Chondrocyte (in vitro differentiated cells): ENCODE results near the gene CTPS1. TPM values are rescaled to one million over a fixed set of nuclear protein-coding genes. Genes with fewer than 3 reads are reported as not detected.

ENCODE experiments used
- DNase-seq: peaks from one replicate; pipeline ENCODE4 v3.0.0; 2021; ENCODE audit warnings: mixed read lengths, low spot score
- H3K27ac Mint-ChIP-seq: one replicate; pipeline ENCODE4 v1.8.0; 2021; ENCODE audit warnings: mild to moderate bottlenecking, moderate library complexity, mixed read lengths; ENCODE audit not compliant: unreplicated experiment
- H3K27me3 Mint-ChIP-seq: 2 replicates; pipeline ENCODE4 v1.8.0; 2021; ENCODE audit warnings: low read depth, mixed read lengths
- H3K36me3 Mint-ChIP-seq: 2 replicates; pipeline ENCODE4 v1.8.0; 2021; ENCODE audit warnings: low read depth, mixed read lengths
- H3K4me1 Mint-ChIP-seq: 2 replicates; pipeline ENCODE4 v1.8.0; 2021; ENCODE audit warnings: low read depth, mild to moderate bottlenecking, mixed read lengths
- H3K4me3 Mint-ChIP-seq: one replicate; pipeline ENCODE4 v1.8.0; 2021; ENCODE audit warnings: mild to moderate bottlenecking, moderate library complexity, mixed read lengths; ENCODE audit not compliant: unreplicated experiment
- H3K9me3 Mint-ChIP-seq: 2 replicates; pipeline ENCODE4 v1.8.0; 2021; ENCODE audit warnings: low read depth, mixed read lengths
- total RNA-seq: library from RNA; stranded (reverse); gene quantifications from 3 replicates; pipeline ENCODE4 v1.2.1, GENCODE V29; 2021
- TF ChIP-seq, protein P1 (sequence below): fragments of 200-600 bp; sonication (generic); IDR thresholded peaks from 2 replicates; pipeline ENCODE4 v1.5.0; 2021; ENCODE audit warnings: antibody characterized with exemption, mild to moderate bottlenecking, moderate library complexity

The CTPS1 gene
- total RNA-seq, 1 donor from 2014 or later = 84.5 TPM

GRCh38 chr1:41018018-41018410 lies 38.5 kb downstream of the CTPS1 start:
- no peaks in the 10 kb centered on the region for H3K9me3 Mint-ChIP-seq
- peaks cover 24% of the 10 kb centered on the region for H3K36me3 Mint-ChIP-seq
- TF ChIP-seq, protein P1, sequence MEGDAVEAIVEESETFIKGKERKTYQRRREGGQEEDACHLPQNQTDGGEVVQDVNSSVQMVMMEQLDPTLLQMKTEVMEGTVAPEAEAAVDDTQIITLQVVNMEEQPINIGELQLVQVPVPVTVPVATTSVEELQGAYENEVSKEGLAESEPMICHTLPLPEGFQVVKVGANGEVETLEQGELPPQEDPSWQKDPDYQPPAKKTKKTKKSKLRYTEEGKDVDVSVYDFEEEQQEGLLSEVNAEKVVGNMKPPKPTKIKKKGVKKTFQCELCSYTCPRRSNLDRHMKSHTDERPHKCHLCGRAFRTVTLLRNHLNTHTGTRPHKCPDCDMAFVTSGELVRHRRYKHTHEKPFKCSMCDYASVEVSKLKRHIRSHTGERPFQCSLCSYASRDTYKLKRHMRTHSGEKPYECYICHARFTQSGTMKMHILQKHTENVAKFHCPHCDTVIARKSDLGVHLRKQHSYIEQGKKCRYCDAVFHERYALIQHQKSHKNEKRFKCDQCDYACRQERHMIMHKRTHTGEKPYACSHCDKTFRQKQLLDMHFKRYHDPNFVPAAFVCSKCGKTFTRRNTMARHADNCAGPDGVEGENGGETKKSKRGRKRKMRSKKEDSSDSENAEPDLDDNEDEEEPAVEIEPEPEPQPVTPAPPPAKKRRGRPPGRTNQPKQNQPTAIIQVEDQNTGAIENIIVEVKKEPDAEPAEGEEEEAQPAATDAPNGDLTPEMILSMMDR = no peak
- H3K27ac Mint-ChIP-seq = no peak overlapping the region
- H3K4me3 Mint-ChIP-seq = no peak overlapping the region
- no peaks in the 10 kb centered on the region for H3K27me3 Mint-ChIP-seq
- no peaks in the 10 kb centered on the region for H3K4me1 Mint-ChIP-seq
- no peak for DNase-seq

DNA sequence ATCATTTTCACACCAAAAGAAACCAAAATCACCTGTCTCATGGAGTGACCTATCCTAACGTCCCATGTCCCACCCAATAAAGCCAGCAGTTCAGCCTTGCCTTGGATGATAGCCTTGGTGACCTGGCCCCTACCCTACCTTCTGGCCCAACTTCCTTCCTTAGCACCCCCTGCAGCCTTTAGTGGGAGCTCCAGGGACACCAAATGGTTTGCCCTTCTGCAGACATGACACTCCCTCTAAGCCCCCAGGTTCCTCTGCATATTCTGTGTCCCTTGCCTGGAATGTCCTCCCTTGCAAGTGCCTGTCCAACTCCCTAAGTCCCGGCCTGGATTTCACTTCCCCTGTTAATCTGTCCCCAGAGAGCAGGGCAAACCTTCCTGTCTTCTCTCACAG lies 39.9 kb downstream of the CTPS1 start:
- TF ChIP-seq, protein P1 = no peak
- H3K27ac Mint-ChIP-seq = no peak overlapping the region
- H3K4me1 Mint-ChIP-seq = peaks cover 2% of the 10 kb centered on the region
- peaks cover 21% of the 10 kb centered on the region for H3K36me3 Mint-ChIP-seq
- no peak overlapping the region for H3K4me3 Mint-ChIP-seq
- no peak for DNase-seq
- no peaks in the 10 kb centered on the region for H3K27me3 Mint-ChIP-seq
- no peaks in the 10 kb centered on the region for H3K9me3 Mint-ChIP-seq

DNA sequence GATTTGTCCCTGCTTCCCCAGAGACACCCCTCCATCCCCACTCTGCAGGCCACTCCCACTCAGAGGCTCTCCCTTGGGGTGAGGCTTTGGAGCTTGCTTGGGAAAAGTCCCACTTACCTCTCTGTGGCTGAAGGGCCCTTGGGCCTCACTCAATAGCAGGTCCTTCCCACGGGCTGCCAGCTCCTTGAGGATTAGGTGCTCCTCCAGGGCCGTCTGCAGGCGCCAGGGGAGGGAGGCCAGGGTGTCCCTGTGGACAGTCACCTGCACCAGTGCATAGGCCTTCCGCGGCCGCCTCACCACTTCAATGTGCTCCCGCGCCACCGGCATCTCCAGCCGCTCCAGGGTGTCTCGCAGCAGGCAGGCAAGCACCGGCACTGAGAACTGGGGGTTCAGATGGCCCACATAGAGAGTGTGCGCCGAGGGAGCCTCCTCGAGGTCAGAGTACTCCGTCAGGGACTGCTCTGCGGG lies 40.6 kb downstream of the CTPS1 start:
- Mint-ChIP-seq H3K27me3 (no peaks in the 10 kb centered on the region), H3K4me1 (peaks cover 5% of the 10 kb centered on the region), H3K36me3 (peaks cover 17% of the 10 kb centered on the region), H3K4me3 (no peak overlapping the region), H3K27ac (no peak overlapping the region), H3K9me3 (no peaks in the 10 kb centered on the region)
- TF ChIP-seq, protein P1 = no peak
- DNase-seq = no peak

DNA sequence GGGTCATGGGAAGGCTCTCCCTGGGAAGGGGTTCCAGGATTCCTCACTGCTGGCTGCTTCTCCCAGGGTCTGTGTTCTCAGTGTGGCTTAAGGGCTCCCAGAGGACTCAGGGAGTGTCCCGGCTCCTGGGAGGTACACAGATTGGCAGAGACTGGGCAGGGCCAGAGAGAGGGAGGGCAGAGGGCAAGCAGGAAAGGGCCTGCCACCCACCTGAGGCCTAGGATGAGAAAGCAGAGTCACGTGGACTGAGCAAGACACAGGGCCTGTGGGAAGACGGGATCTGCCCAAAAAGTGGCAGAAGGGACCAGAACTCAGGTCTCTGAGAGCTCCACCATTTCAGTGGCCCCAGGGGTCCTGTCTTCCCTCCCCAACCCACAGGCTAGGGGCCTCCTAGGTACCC lies 41.2 kb downstream of the CTPS1 start:
- no peak overlapping the region for H3K4me3 Mint-ChIP-seq
- H3K9me3 Mint-ChIP-seq = no peaks in the 10 kb centered on the region
- H3K4me1 Mint-ChIP-seq = peaks cover 5% of the 10 kb centered on the region
- no peaks in the 10 kb centered on the region for H3K27me3 Mint-ChIP-seq
- peak overlapping the region; percentile 45 for H3K27ac Mint-ChIP-seq
- TF ChIP-seq, protein P1 = no peak
- DNase-seq = no peak
- H3K36me3 Mint-ChIP-seq = peaks cover 17% of the 10 kb centered on the region

GRCh38 chr1:41021526-41022308 lies 42.2 kb downstream of the CTPS1 start, which contains the start of gene SLFNL1:
Gene SLFNL1 (minus strand): TSS chr1:41021725. CDS start chr1:41020660, 1,065 bp downstream.
- TF ChIP-seq, protein P1 = no peak
- Mint-ChIP-seq H3K4me3 (no peak within 1 kb of the TSS), H3K27me3 (no peaks in the 10 kb centered on the region), H3K9me3 (no peaks in the 10 kb centered on the region), H3K36me3 (peaks cover 15% of the 10 kb centered on the region), H3K4me1 (peaks cover 5% of the 10 kb centered on the region), H3K27ac (peak within 1 kb of the TSS; percentile 45)
- DNase-seq = no peak
